Activated naive CD4-positive, alpha-beta T cell treated with Interleukin-2 at 50 U/mL for 16 hours (primary cell): ENCODE measurements around the gene INA.
"Not testable (repeated sequence)": the region's sequence is repeated elsewhere in the genome, so short reads cannot be mapped to it uniquely, and the experiment has no call there.

Experiments used
- DNase-seq: peaks from one replicate; pipeline ENCODE4 v3.0.0-alpha.2; 2020

Gene INA

GRCh38 chr10:103276896-103277712 is at the start of gene INA:
TSS of gene INA (plus strand) at chr10:103277138. CDS start at chr10:103277212, 74 bp downstream.
- peak; percentile 23 for DNase-seq

GRCh38 chr10:103227416-103227815 is 49.5 kb upstream of the INA start:
- no peak for DNase-seq

- DNase-seq, result no peak
These were observed 45.8 kb upstream of the INA start for GRCh38 chr10:103231047-103231551.

GRCh38 chr10:103232131-103232673 is 44.7 kb upstream of the INA start:
- no peak for DNase-seq

DNA sequence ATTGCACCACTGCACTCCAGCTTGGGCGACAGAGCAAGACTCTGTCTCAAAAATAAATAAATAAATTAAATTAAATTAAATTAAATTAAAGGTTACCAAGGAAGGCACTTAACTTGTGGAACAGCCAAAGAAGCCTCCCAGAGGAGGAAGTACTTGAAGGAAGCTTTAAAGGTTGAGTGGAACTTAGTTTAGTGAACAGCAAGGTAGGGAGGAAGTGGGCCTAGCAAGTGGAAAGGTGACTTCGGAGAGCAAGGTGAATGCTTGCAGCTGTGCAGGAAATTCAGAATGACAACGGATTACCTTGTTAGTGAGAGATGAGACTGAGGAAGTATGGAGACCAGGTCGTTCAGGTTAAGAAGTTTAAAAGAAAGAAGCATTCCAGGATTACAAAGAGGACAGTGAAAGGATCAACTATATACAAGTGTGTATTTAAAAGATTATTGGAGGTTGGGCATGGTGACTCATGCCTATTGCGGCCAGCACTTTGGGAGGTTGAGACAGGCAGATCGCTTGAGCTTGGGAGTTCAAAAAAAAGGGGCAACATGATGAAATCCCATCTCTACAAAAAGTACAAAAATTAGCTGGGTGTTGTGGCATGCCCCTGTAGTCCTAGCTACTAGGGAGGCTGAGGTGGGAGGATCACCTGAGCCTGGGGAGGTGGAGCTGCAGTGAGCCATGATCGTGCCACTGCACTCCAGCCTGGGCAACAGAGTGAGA is 44.0 kb upstream of the INA start:
- DNase-seq, result no peak

DNA sequence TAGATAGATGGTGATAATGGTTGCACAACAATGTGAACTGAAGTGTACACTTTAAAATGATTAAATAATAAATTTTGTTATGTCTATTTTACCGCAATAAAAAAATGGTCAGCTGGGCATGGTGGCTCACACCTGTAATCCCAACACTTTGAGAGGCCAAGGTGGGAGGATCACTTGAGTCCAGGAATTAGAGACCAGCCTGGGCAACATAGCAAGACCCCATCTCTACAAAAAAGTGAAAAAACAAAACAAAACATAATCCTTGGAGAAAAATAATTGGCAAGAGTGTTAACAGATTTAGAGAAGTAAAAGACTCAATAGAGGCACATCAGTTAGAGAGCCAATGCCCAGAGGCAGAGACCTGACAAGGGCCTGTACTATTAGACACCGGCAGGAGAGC is 41.2 kb upstream of the INA start:
- no peak for DNase-seq

DNA sequence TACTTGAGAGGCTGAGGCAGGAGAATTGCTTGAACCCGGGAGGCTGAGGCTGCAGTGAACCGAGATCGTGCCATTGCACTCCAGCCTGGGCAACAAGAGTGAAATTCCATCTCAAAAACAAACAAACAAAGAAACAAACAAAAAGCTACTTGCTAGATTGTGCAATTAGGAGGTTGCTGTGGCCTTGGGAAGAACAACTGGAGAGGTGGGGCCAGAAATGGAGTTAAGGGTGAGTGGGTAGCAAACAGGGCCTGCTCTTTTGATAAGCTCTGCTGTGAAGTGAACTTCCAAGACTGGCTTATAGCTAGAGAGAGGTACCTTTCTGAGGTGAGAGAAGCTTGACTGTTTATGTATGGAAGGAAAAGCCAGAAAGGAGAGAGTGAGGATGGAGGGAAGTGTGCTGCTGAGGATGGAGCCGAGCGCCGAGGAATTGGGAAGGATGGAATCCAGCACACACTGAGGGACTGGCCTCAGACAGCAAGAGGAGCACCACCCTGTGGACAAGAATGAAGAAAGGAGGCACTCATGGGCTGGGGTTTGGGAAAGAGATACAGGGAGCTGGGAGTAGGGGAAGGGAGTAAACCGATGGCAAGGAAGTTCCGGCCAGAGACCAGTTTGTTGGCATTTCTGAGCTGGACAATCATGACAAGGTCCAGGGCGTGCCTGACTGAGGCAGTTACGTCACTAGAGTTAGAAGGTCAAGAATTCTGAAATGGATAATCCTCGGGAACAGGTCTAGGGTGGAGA is 38.3 kb upstream of the INA start:
- DNase-seq, result no peak

GRCh38 chr10:103241262-103242011 is 35.5 kb upstream of the INA start:
- no peak for DNase-seq

- peak; percentile 58 for DNase-seq
These were observed 32.2 kb upstream of the INA start for GRCh38 chr10:103244666-103245271.

DNA sequence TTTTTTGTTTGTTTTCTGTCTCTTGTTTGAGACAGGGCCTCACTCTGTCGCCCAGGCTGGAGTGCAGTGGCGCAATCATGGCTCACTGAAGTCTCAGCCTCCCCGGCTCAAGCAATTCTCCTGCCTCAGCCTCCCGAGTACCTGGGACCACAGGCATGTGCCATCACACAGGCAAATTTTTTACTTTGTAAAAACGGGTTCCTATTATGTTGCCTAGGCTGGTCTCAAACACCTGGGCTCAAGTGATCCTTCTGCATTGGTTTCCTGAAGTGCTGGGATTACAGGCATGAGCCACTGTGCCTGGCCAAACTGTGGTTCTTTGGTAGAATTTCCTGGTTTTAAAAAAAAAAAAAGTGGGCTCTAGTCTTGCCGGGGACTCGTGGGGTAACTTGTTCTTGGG is 31.4 kb upstream of the INA start, which contains the start of gene RPEL1:
Gene RPEL1, plus strand, starts transcription at position 301 of the 400 bp plus-strand sequence. CDS start 110 bp downstream, outside the sequence.
- not testable (repeated sequence) for DNase-seq

- no peak for DNase-seq
These were observed 30.6 kb upstream of the INA start for GRCh38 chr10:103246324-103246723.

- DNase-seq, result no peak
These were observed 22.8 kb upstream of the INA start for GRCh38 chr10:103254113-103254512.

GRCh38 chr10:103254538-103255325 is 22.2 kb upstream of the INA start:
- DNase-seq, result no peak

DNA sequence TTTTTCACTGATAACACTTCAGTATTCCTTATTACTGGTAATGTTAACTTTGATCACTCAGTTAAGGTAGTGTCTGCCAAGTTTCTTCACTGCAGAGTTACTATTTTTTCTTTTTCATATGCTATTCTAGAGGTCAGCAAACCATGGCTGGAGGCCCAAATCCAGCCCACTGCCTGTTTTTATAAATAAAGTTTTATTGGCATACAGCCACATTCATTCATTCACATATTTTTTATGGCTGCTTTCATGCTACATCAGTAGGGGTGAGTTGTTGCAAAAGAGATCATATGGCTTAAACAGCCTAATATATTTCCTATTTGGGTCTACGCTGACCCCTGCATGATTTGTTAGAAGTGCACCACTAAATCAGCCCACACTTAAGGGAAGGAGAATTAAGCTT is 20.3 kb upstream of the INA start:
- DNase-seq, result no peak

DNA sequence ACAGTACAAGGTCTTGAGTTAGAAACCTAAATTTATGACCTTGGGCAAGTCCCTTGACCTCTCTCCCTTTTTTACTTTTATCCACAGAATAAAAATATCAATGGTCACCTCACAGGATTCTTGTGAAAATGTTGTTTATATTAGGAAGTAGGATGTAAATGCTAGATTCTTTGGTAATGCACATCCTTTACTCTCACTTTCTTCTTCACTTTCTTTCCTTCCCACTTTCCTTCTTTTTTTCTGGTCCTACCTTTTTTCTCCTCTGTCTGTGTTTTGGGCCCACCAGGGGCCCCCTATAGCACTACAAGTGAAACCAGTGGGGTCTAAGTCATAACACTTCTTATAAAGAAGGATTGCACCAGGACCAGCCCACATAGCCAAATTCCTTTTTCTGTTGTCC is 19.1 kb upstream of the INA start:
- no peak for DNase-seq

- not testable (repeated sequence) for DNase-seq
These were observed 18.0 kb upstream of the INA start for GRCh38 chr10:103258928-103259327.

GRCh38 chr10:103259989-103260388 is 16.9 kb upstream of the INA start:
- no peak for DNase-seq

- DNase-seq, result no peak
These were observed 14.7 kb upstream of the INA start for GRCh38 chr10:103262229-103262628.

DNA sequence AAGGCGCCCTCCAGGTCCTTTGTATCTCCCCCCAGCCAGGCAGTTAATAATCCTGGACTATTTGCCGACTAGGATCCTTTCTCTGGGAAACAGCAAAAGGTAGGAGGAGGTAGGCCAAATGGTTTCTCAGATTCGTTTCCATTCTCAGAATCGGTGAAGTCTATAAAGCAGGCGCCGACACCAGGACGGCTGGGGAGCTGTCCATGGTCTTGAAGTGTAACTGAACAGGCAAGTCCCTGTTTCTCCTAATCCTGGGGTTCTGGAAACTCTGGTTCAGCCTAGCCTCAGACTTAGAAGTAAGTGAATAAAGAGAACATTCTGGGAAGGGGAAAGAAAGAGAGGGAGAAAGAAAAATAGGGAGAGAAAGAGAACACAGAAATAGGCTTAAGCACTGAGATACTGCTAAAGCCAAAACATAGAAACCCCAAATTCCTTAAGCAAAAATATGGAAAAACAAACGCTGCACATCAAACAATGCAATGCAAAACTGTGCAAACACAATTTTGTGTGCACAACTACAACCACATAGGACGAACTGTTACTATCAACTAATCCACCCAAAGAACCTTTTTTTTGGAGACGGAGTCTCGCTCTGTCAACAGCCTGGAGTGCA is 11.1 kb upstream of the INA start:
- DNase-seq, result peak; percentile 24

DNA sequence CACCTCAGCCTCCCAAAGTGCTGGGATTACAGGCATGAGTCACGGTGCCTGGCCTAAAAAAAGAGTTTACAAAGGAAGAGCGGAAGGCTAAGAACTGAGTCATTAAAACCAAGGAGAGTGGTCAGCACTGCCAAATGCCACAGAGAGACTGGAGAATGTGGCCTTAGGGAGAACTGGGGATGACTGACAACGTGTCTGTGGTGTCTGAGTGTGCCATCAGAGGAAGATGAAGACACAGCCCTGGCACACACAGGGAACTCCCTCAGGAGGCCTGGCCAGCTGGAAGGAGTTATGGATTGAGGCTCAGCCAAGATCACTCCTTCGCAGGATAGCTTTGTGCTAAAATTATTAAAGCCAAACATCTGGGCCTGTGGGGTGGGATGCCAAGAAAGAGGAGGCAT is 3.9 kb upstream of the INA start:
- DNase-seq, result no peak
